Vagina (tissue), 2 donors: ENCODE measurements around the gene CNTN3. TPM values are rescaled to one million over a fixed set of nuclear protein-coding genes. Genes with fewer than 3 reads are reported as not detected.

Source experiments
- DNase-seq, 2 donors: peaks; one replicate each; pipeline ENCODE4 v3.0.0-alpha.2; 2017; ENCODE audit errors: extremely low spot score in 2 of 2
- H3K27ac ChIP-seq: fragments of 200-600 bp; sonication (generic); one replicate; pipeline ENCODE4 v1.5.1; 2019
- H3K27me3 ChIP-seq: fragments of 200-600 bp; sonication (generic); one replicate; pipeline ENCODE4 v1.5.1; 2019
- H3K36me3 ChIP-seq, 2 donors: fragments of 200-600 bp; sonication (generic); one replicate each; pipeline ENCODE4 v1.5.1; 2017 to 2019
- H3K4me1 ChIP-seq: fragments of 200-600 bp; sonication (generic); one replicate; pipeline ENCODE4 v1.5.1; 2019
- H3K4me3 ChIP-seq, 2 donors: fragments of 200-600 bp; sonication (generic); 1 replicate in 1 of 2; 2 replicates in 1 of 2; pipeline ENCODE4 v1.5.1; 2016 to 2019
- H3K9me3 ChIP-seq: fragments of 200-600 bp; sonication (generic); one replicate; pipeline ENCODE4 v1.5.1; 2019
- CTCF ChIP-seq, 3 experiments: fragments of 450-650 bp in 2 of 3; fragments of 200-600 bp in 1 of 3; sonication (generic) in 1 of 3; IDR thresholded peaks; one replicate each; pipeline ENCODE4 v1.5.1; 2017 to 2019; ENCODE audit warnings: antibody characterized with exemption in 3 of 3, mild to moderate bottlenecking in 2 of 3, moderate library complexity in 2 of 3
- POLR2A ChIP-seq, 2 donors: fragments of 450-650 bp; IDR thresholded peaks; one replicate each; pipeline ENCODE4 v1.6.1; 2017; ENCODE audit warnings: antibody characterized with exemption in 2 of 2, mild to moderate bottlenecking in 2 of 2, moderate library complexity in 2 of 2
- POLR2AphosphoS5 ChIP-seq, 2 donors: sonication (generic); formaldehyde crosslinking; IDR thresholded peaks; one replicate each; pipeline ENCODE4 v1.9.0; 2017; ENCODE audit warnings: antibody characterized with exemption in 2 of 2, mild to moderate bottlenecking in 2 of 2, low read depth in 1 of 2; ENCODE audit not compliant: insufficient read depth in 1 of 2
- intact Hi-C: fragments of 100-400 bp; cut with DNase I; formaldehyde crosslinking; loops from one replicate; pipeline ENCODE4 v1.15.1; 2023
- total RNA-seq: library from RNA; depleted of rRNA; stranded (reverse); fragments of >200 nt; gene quantifications from one replicate; pipeline ENCODE4 v1.2.3, GENCODE V29; 2016

CNTN3 gene
- total RNA-seq: not detected

- Histone ChIP-seq H3K27ac (no peak within 1 kb of the TSS), H3K9me3 (no peaks in the 10 kb centered on the region), H3K36me3 (no peaks in the 10 kb centered on the region), H3K27me3 (peaks cover 3% of the 10 kb centered on the region), H3K4me3 (peak within 1 kb of the TSS; percentile 30 to 49), H3K4me1 (no peaks in the 10 kb centered on the region)
- intact Hi-C loops: no loop called here
- no peak for DNase-seq
- TF ChIP-seq POLR2A (IDR thresholded peaks at IDR 0.05) (no peak), CTCF (IDR thresholded peaks at IDR 0.05) (no peak), POLR2AphosphoS5 (IDR thresholded peaks at IDR 0.05; ENCODE audit: insufficient read depth in 1 of 2, low read depth in 1 of 2) (no peak)
Measured at GRCh38 chr3:74614107-74614967, at the start of gene CNTN3. Gene CNTN3, minus strand, starts transcription at chr3:74614659. Its CDS starts 93,547 bp downstream, at chr3:74521112.

GRCh38 chr3:74663178-74663577 lies 48.7 kb upstream of the CNTN3 start:
- H3K27me3 ChIP-seq: no peaks in the 10 kb centered on the region
- TF ChIP-seq POLR2A (IDR thresholded peaks at IDR 0.05) (no peak), CTCF (IDR thresholded peaks at IDR 0.05) (no peak), POLR2AphosphoS5 (IDR thresholded peaks at IDR 0.05; ENCODE audit: insufficient read depth in 1 of 2, low read depth in 1 of 2) (no peak)
- H3K4me3 ChIP-seq: no peak overlapping the region
- intact Hi-C loops: no loop called here
- no peak overlapping the region for H3K27ac ChIP-seq
- H3K4me1 ChIP-seq: no peaks in the 10 kb centered on the region
- no peaks in the 10 kb centered on the region for H3K9me3 ChIP-seq
- DNase-seq: no peak
- H3K36me3 ChIP-seq: no peaks in the 10 kb centered on the region

GRCh38 chr3:74661672-74662071 lies 47.2 kb upstream of the CNTN3 start:
- no peak overlapping the region for H3K4me3 ChIP-seq
- no peak for DNase-seq
- H3K27me3 ChIP-seq: no peaks in the 10 kb centered on the region
- H3K4me1 ChIP-seq: no peaks in the 10 kb centered on the region
- H3K36me3 ChIP-seq: no peaks in the 10 kb centered on the region
- H3K27ac ChIP-seq: no peak overlapping the region
- TF ChIP-seq POLR2AphosphoS5 (IDR thresholded peaks at IDR 0.05; ENCODE audit: insufficient read depth in 1 of 2, low read depth in 1 of 2) (no peak), POLR2A (IDR thresholded peaks at IDR 0.05) (no peak), CTCF (IDR thresholded peaks at IDR 0.05) (no peak)
- H3K9me3 ChIP-seq: no peaks in the 10 kb centered on the region
- intact Hi-C loops: no loop called here

- H3K4me3 ChIP-seq: no peak overlapping the region
- H3K27me3 ChIP-seq: no peaks in the 10 kb centered on the region
- H3K4me1 ChIP-seq: no peaks in the 10 kb centered on the region
- H3K27ac ChIP-seq: no peak overlapping the region
- H3K36me3 ChIP-seq: no peaks in the 10 kb centered on the region
- no peak for DNase-seq
- H3K9me3 ChIP-seq: no peaks in the 10 kb centered on the region
- TF ChIP-seq POLR2AphosphoS5 (IDR thresholded peaks at IDR 0.05; ENCODE audit: insufficient read depth in 1 of 2, low read depth in 1 of 2): no peak
- TF ChIP-seq CTCF (IDR thresholded peaks at IDR 0.05): no peak
- TF ChIP-seq POLR2A (IDR thresholded peaks at IDR 0.05): no peak
- intact Hi-C loops: no loop called here
Measured at GRCh38 chr3:74651885-74652284, 37.4 kb upstream of the CNTN3 start.

GRCh38 chr3:74651292-74651691 lies 36.8 kb upstream of the CNTN3 start:
- no peaks in the 10 kb centered on the region for H3K27me3 ChIP-seq
- no peaks in the 10 kb centered on the region for H3K4me1 ChIP-seq
- no peak for DNase-seq
- H3K27ac ChIP-seq: no peak overlapping the region
- intact Hi-C loops: no loop called here
- no peak overlapping the region for H3K4me3 ChIP-seq
- TF ChIP-seq CTCF (IDR thresholded peaks at IDR 0.05): no peak
- TF ChIP-seq POLR2A (IDR thresholded peaks at IDR 0.05): no peak
- no peak for TF ChIP-seq POLR2AphosphoS5 (IDR thresholded peaks at IDR 0.05; ENCODE audit: insufficient read depth in 1 of 2, low read depth in 1 of 2)
- no peaks in the 10 kb centered on the region for H3K36me3 ChIP-seq
- no peaks in the 10 kb centered on the region for H3K9me3 ChIP-seq
